WERI-Rb-1 (cell line): ENCODE measurements around the gene NPLOC4.

Experiments used
- DNase-seq: peaks from one replicate; pipeline ENCODE4 v3.0.0-alpha.2; 2020
- H3K27ac ChIP-seq: fragments of 250-450 bp; sonication (Bioruptor Pico); 2 replicates; pipeline ENCODE4 v1.5.1; 2020; ENCODE audit warnings: mild to moderate bottlenecking, moderate library complexity
- H3K27me3 ChIP-seq: fragments of 250-450 bp; sonication (Bioruptor Pico); 2 replicates; pipeline ENCODE4 v1.5.1; 2021; ENCODE audit warnings: mild to moderate bottlenecking, low read depth, moderate library complexity; ENCODE audit not compliant: insufficient read depth, severe bottlenecking
- H3K36me3 ChIP-seq: fragments of 250-450 bp; sonication (Bioruptor Pico); 2 replicates; pipeline ENCODE4 v1.5.1; 2020; ENCODE audit warnings: mild to moderate bottlenecking, moderate library complexity
- H3K4me3 ChIP-seq: 2 replicates; pipeline ENCODE4 v1.5.1; 2011; ENCODE audit warnings: low read depth, mild to moderate bottlenecking, control low read depth, low read length
- H3K9me3 ChIP-seq: fragments of 250-450 bp; sonication (Bioruptor Pico); 2 replicates; pipeline ENCODE4 v1.5.1; 2021; ENCODE audit warnings: mild to moderate bottlenecking, moderate library complexity; ENCODE audit not compliant: severe bottlenecking
- CTCF ChIP-seq: IDR thresholded peaks from 2 replicates; pipeline ENCODE4 v1.5.1; 2011; ENCODE audit warnings: low read depth, mild to moderate bottlenecking, control low read depth, inconsistent platforms, low read length

Gene NPLOC4

GRCh38 chr17:81666342-81667191, 29.7 kb upstream of the NPLOC4 start, which contains the start of the genes CCDC137 and OXLD1:
CCDC137 (plus strand) TSS chr17:81666737; CDS start chr17:81666767, 30 bp downstream.
OXLD1 (minus strand) TSS chr17:81666605; CDS start chr17:81666577, 28 bp downstream.
- peak; percentile 99 for DNase-seq
- no peak for TF ChIP-seq CTCF
- no peaks in the 10 kb centered on the region for H3K9me3 ChIP-seq
- peaks cover 62% of the 10 kb centered on the region for H3K36me3 ChIP-seq
- H3K27ac ChIP-seq, result peak within 1 kb of the TSS; percentile 97
- H3K4me3 ChIP-seq, result peak within 1 kb of the TSS; percentile 97
- no peaks in the 10 kb centered on the region for H3K27me3 ChIP-seq

GRCh38 chr17:81666092-81666341, 29.1 kb upstream of the NPLOC4 start:
- Histone ChIP-seq H3K36me3 (peaks cover 56% of the 10 kb centered on the region), H3K4me3 (peak overlapping the region; percentile 97), H3K27ac (peak overlapping the region; percentile 97), H3K27me3 (no peaks in the 10 kb centered on the region), H3K9me3 (no peaks in the 10 kb centered on the region)
- DNase-seq, result peak; percentile 66
- no peak for TF ChIP-seq CTCF

- Histone ChIP-seq H3K27me3 (no peaks in the 10 kb centered on the region), H3K9me3 (no peaks in the 10 kb centered on the region), H3K27ac (peak overlapping the region; percentile 97), H3K4me3 (peak overlapping the region; percentile 97), H3K36me3 (peaks cover 50% of the 10 kb centered on the region)
- no peak for TF ChIP-seq CTCF
- peak; percentile 63 for DNase-seq
Measured at GRCh38 chr17:81665205-81666091, 28.5 kb upstream of the NPLOC4 start.

- DNase-seq, result peak; percentile 16
- Histone ChIP-seq H3K27ac (peak overlapping the region; percentile 10; the same call in 1 of the 2 replicates), H3K36me3 (peaks cover 37% of the 10 kb centered on the region), H3K27me3 (no peaks in the 10 kb centered on the region), H3K9me3 (no peaks in the 10 kb centered on the region), H3K4me3 (no peak overlapping the region)
- TF ChIP-seq CTCF, result no peak
Measured at GRCh38 chr17:81664051-81664470, 27.1 kb upstream of the NPLOC4 start.

GRCh38 chr17:81662002-81662401, 25.1 kb upstream of the NPLOC4 start:
- no peak overlapping the region for H3K4me3 ChIP-seq
- no peaks in the 10 kb centered on the region for H3K27me3 ChIP-seq
- TF ChIP-seq CTCF, result no peak
- no peak for DNase-seq
- no peaks in the 10 kb centered on the region for H3K9me3 ChIP-seq
- H3K36me3 ChIP-seq, result peaks cover 19% of the 10 kb centered on the region
- peak overlapping the region; percentile 35; the same call in 1 of the 2 replicates for H3K27ac ChIP-seq
